HCT116 (cell line): ENCODE data around the gene CAMTA2. TPM values are rescaled to one million over a fixed set of nuclear protein-coding genes. Genes with fewer than 3 reads are reported as not detected.

Experiments used
- ATAC-seq: fragments of 200-7000 bp; cut with Tn5 transposase; 2 replicates; pipeline ENCODE4 v1.9.1; 2020; ENCODE audit warnings: mild to moderate bottlenecking, moderate library complexity
- BruUV-seq: library from RNA; stranded (reverse); fragments of 400-500 nt; replicated peaks from 2 replicates; lab custom pipeline; 2021; lab: Mats Ljungman, UMichigan
- CTCF ChIA-PET: fragments of 300-600 bp; sonication (Branson Sonifier 250); formaldehyde crosslinking; loops from one replicate; lab custom pipeline; 2021; ENCODE audit warnings: antibody characterized with exemption; lab: Charles Lee
- POLR2A ChIA-PET: fragments of 300-600, 350-600 bp; sonication (Branson Sonifier 250); formaldehyde crosslinking; loops from one replicate; lab custom pipeline; 2021; ENCODE audit warnings: antibody characterized with exemption; lab: Charles Lee
- RAD21 ChIA-PET, 2 experiments: fragments of 300-600 bp; sonication (Branson Sonifier 250); formaldehyde crosslinking; loops; one replicate each; lab custom pipeline; 2023; ENCODE audit warnings: low total read pairs in 2 of 2; ENCODE audit not compliant: uncharacterized antibody in 2 of 2, unreplicated experiment in 2 of 2, low non-redundant PET in 1 of 2; lab: Charles Lee
- DNase-seq: peaks from one replicate; pipeline ENCODE4 v3.0.0-alpha.2; 2010; ENCODE audit warnings: low read depth, low spot score
- H2AFZ ChIP-seq: fragments of 200-600 bp; shearing (Covaris generic), sonication (generic); 2 replicates; pipeline ENCODE4 v1.6.1; 2017; ENCODE audit warnings: low read depth, mixed run types, mixed read lengths, antibody characterized with exemption, low read length; ENCODE audit not compliant: poor library complexity, severe bottlenecking
- H3K27ac ChIP-seq: 2 replicates; pipeline ENCODE4 v1.5.1; 2012; ENCODE audit warnings: low read depth, low read length
- H3K27me3 ChIP-seq: fragments of 200-600 bp; sonication (generic); 2 replicates; pipeline ENCODE4 v1.6.1; 2016; ENCODE audit warnings: mixed run types, low read length, mixed read lengths; ENCODE audit not compliant: insufficient read depth
- H3K36me3 ChIP-seq, 2 experiments: fragments of 200-500 bp in 1 of 2; fragments of 200-600 bp in 1 of 2; sonication (Bioruptor generic) in 1 of 2; sonication (generic) in 1 of 2; 2 replicates each; pipeline versions ENCODE4 v1.5.1 to v1.6.1; 2014 to 2016; ENCODE audit warnings: low read length in 2 of 2, inconsistent platforms in 1 of 2, mixed read lengths in 1 of 2, mixed run types in 1 of 2; ENCODE audit not compliant: insufficient read depth in 2 of 2, control insufficient read depth in 1 of 2
- H3K4me1 ChIP-seq, 2 experiments: fragments of 200-600 bp in 1 of 2; sonication (generic) in 1 of 2; 2 replicates each; pipeline versions ENCODE4 v1.5.1 to v1.6.1; 2012 to 2017; ENCODE audit warnings: low read length in 2 of 2, inconsistent platforms in 1 of 2, mild to moderate bottlenecking in 1 of 2, mixed read lengths in 1 of 2, mixed run types in 1 of 2, moderate library complexity in 1 of 2; ENCODE audit not compliant: insufficient read depth in 2 of 2, control insufficient read depth in 1 of 2
- H3K4me2 ChIP-seq: fragments of 200-600 bp; sonication (generic); 2 replicates; pipeline ENCODE4 v1.6.1; 2017; ENCODE audit warnings: mixed run types, low read length, mixed read lengths
- H3K4me3 ChIP-seq, 2 experiments: fragments of 200-600 bp in 1 of 2; sonication (generic) in 1 of 2; replicated peaks in 1 of 2; 2 replicates each; pipeline ENCODE4 v1.5.1; 2011 to 2016; ENCODE audit warnings: low read length in 2 of 2, control low read depth in 1 of 2, low read depth in 1 of 2, mild to moderate bottlenecking in 1 of 2, mixed read lengths in 1 of 2, mixed run types in 1 of 2
- H3K79me2 ChIP-seq: fragments of 200-600 bp; sonication (generic); 2 replicates; pipeline ENCODE4 v1.6.1; 2017; ENCODE audit warnings: mild to moderate bottlenecking, mixed run types, low read length, moderate library complexity, mixed read lengths; ENCODE audit not compliant: insufficient read depth
- H3K9ac ChIP-seq: fragments of 200-600 bp; sonication (generic); 2 replicates; pipeline ENCODE4 v1.6.1; 2016; ENCODE audit warnings: low read length, mixed read lengths
- H3K9me2 ChIP-seq: fragments of 200-600 bp; sonication (generic), shearing (Covaris generic); 2 replicates; pipeline ENCODE4 v1.6.1; 2017; ENCODE audit warnings: mixed run types, mild to moderate bottlenecking, moderate library complexity; ENCODE audit not compliant: insufficient read depth
- H3K9me3 ChIP-seq, 2 experiments: fragments of 200-500 bp in 1 of 2; fragments of 200-600 bp in 1 of 2; sonication (Bioruptor generic) in 1 of 2; sonication (generic) in 1 of 2; 2 replicates each; pipeline ENCODE4 v1.6.1; 2014 to 2017; ENCODE audit warnings: low read length in 2 of 2, mixed read lengths in 2 of 2, inconsistent platforms in 1 of 2, low read depth in 1 of 2, mild to moderate bottlenecking in 1 of 2, mixed run types in 1 of 2, moderate library complexity in 1 of 2; ENCODE audit not compliant: control insufficient read depth in 1 of 2, insufficient read depth in 1 of 2
- H4K20me1 ChIP-seq: fragments of 200-600 bp; sonication (generic), shearing (Covaris generic); 2 replicates; pipeline ENCODE4 v1.6.1; 2017; ENCODE audit warnings: mixed run types, mild to moderate bottlenecking, moderate library complexity; ENCODE audit not compliant: insufficient read depth
- EZH2 ChIP-seq: fragments of 200-600 bp; sonication (generic); IDR thresholded peaks from 2 replicates; pipeline ENCODE4 v1.6.1; 2017; ENCODE audit warnings: antibody characterized with exemption, mixed run types
- FOSL1 ChIP-seq: IDR thresholded peaks from 2 replicates; pipeline ENCODE4 v1.6.1; 2012; ENCODE audit warnings: low read depth
- POLR2A ChIP-seq: IDR thresholded peaks from 2 replicates; pipeline ENCODE4 v1.7.0; 2011; ENCODE audit warnings: borderline replicate concordance; ENCODE audit not compliant: insufficient read depth, insufficient read length; ENCODE audit errors: extremely low read depth
- SRF ChIP-seq: IDR thresholded peaks from 2 replicates; pipeline ENCODE4 v1.6.1; 2012; ENCODE audit warnings: low read depth
- YY1 ChIP-seq: IDR thresholded peaks from 2 replicates; pipeline ENCODE4 v1.6.1; 2011; ENCODE audit warnings: low read length, low read depth, moderate library complexity, mild to moderate bottlenecking; ENCODE audit not compliant: insufficient replicate concordance; ENCODE audit errors: extremely low read depth
- intact Hi-C: fragments of 100-400 bp; cut with micrococcal nuclease; formaldehyde crosslinking; loops from 2 replicates; pipeline ENCODE4 v1.10.0; 2022
- total RNA-seq: library from RNA; stranded (reverse); gene quantifications from one replicate; pipeline ENCODE4 v1.2.1, GENCODE V29; 2021; ENCODE audit not compliant: unreplicated experiment
- TF ChIP-seq, protein P1 (sequence below): IDR thresholded peaks from 2 replicates; pipeline ENCODE4 v1.6.1; 2011; ENCODE audit warnings: mild to moderate bottlenecking, low read length, moderate library complexity; ENCODE audit not compliant: insufficient replicate concordance; ENCODE audit errors: extremely low read depth

CAMTA2 gene
- total RNA-seq, 1 experiment from 2014 or later: 37.8 TPM

- no peak for DNase-seq
- Histone ChIP-seq H3K79me2 (peaks cover 11% of the 10 kb centered on the region; the same call in 1 of the 2 replicates), H3K36me3 (peaks cover 4 to 16% of the 10 kb centered on the region in 2 experiments; a peak in 3 of 4 replicates), H3K4me2 (no peak overlapping the region), H3K4me3 (no peak overlapping the region), H3K27me3 (no peaks in the 10 kb centered on the region), H2AFZ (no peak overlapping the region), H3K27ac (no peak overlapping the region), H3K9me2 (no peaks in the 10 kb centered on the region), H4K20me1 (no peaks in the 10 kb centered on the region), H3K9ac (no peak overlapping the region), H3K4me1 (peaks cover 19 to 33% of the 10 kb centered on the region in 2 experiments), H3K9me3 (no peaks in the 10 kb centered on the region)
- CTCF ChIA-PET: interaction anchor here (1.0 kb wide), 1 partner anchor 30 kb away, joined by 3 read pairs; the partner anchor contains the start of genes RNF167 and SLC25A11
- no TSS peak for BruUV-seq
- no peak for TF ChIP-seq YY1
- no peak for TF ChIP-seq POLR2A
- TF ChIP-seq EZH2: no peak
- no peak for TF ChIP-seq FOSL1
- TF ChIP-seq SRF: no peak
- TF ChIP-seq, protein P1, sequence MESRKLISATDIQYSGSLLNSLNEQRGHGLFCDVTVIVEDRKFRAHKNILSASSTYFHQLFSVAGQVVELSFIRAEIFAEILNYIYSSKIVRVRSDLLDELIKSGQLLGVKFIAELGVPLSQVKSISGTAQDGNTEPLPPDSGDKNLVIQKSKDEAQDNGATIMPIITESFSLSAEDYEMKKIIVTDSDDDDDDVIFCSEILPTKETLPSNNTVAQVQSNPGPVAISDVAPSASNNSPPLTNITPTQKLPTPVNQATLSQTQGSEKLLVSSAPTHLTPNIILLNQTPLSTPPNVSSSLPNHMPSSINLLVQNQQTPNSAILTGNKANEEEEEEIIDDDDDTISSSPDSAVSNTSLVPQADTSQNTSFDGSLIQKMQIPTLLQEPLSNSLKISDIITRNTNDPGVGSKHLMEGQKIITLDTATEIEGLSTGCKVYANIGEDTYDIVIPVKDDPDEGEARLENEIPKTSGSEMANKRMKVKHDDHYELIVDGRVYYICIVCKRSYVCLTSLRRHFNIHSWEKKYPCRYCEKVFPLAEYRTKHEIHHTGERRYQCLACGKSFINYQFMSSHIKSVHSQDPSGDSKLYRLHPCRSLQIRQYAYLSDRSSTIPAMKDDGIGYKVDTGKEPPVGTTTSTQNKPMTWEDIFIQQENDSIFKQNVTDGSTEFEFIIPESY: no peak
- POLR2A ChIA-PET: interaction anchor here (0.8 to 1.8 kb wide), 3 partner anchors 17 to 103 kb away, joined by 4 to 7 read pairs (median 7); partner anchors contain the start of genes CAMTA2, RNF167 and SLC25A11
- intact Hi-C loops: no loop called here
- ATAC-seq: no peak
- RAD21 ChIA-PET: no interaction called here
Observed at GRCh38 chr17:4970273-4970672, 17.2 kb downstream of the CAMTA2 start.
